Measurements from ENCODE around the gene HSD17B2. TPM values are rescaled to one million over a fixed set of nuclear protein-coding genes. Genes with fewer than 3 reads are reported as not detected.

The HSD17B2 gene
- total RNA-seq, 2 donors from 2014 or later, result not detected

- Mint-ChIP-seq H3K36me3 (ENCODE audit: low read depth) (no peaks in the 10 kb centered on the region), H3K4me3 (no peak overlapping the region), H3K27ac (no peak overlapping the region), H3K4me1 (no peaks in the 10 kb centered on the region), H3K27me3 (ENCODE audit: insufficient read depth) (no peaks in the 10 kb centered on the region), H3K9me3 (no peaks in the 10 kb centered on the region)
- no peaks in the 10 kb centered on the region for H3K4me1 ChIP-seq (ENCODE audit: control insufficient read depth, insufficient read depth, low read length)
- TF ChIP-seq, protein P1, sequence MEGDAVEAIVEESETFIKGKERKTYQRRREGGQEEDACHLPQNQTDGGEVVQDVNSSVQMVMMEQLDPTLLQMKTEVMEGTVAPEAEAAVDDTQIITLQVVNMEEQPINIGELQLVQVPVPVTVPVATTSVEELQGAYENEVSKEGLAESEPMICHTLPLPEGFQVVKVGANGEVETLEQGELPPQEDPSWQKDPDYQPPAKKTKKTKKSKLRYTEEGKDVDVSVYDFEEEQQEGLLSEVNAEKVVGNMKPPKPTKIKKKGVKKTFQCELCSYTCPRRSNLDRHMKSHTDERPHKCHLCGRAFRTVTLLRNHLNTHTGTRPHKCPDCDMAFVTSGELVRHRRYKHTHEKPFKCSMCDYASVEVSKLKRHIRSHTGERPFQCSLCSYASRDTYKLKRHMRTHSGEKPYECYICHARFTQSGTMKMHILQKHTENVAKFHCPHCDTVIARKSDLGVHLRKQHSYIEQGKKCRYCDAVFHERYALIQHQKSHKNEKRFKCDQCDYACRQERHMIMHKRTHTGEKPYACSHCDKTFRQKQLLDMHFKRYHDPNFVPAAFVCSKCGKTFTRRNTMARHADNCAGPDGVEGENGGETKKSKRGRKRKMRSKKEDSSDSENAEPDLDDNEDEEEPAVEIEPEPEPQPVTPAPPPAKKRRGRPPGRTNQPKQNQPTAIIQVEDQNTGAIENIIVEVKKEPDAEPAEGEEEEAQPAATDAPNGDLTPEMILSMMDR (conservative IDR thresholded peaks at IDR 0.05), result no peak
- H3K9ac ChIP-seq (ENCODE audit: extremely low read depth, low read length, poor library complexity, severe bottlenecking), result no peak overlapping the region
- no peaks in the 10 kb centered on the region for H3K36me3 ChIP-seq (ENCODE audit: control insufficient read depth, insufficient read depth, low read length)
- H3K27ac ChIP-seq (ENCODE audit: low read depth, low read length), result no peak overlapping the region
- H3K9me3 ChIP-seq (ENCODE audit: control insufficient read depth, low read length), result no peaks in the 10 kb centered on the region
- H3K4me3 ChIP-seq (ENCODE audit: low read length), result no peak overlapping the region
- 50 to 83% methylated on average over 1 of the region's 1 CpG for WGBS, 2 experiments (ENCODE audit: insufficient coverage in 1 of 2, insufficient read length in 1 of 2)
- no peaks in the 10 kb centered on the region for H3K27me3 ChIP-seq (ENCODE audit: control insufficient read depth, insufficient read depth, low read length, poor library complexity, severe bottlenecking)
- DNase-seq, result no peak
Observed at GRCh38 chr16:82116535-82116934, 81.5 kb downstream of the HSD17B2 start.

DNA sequence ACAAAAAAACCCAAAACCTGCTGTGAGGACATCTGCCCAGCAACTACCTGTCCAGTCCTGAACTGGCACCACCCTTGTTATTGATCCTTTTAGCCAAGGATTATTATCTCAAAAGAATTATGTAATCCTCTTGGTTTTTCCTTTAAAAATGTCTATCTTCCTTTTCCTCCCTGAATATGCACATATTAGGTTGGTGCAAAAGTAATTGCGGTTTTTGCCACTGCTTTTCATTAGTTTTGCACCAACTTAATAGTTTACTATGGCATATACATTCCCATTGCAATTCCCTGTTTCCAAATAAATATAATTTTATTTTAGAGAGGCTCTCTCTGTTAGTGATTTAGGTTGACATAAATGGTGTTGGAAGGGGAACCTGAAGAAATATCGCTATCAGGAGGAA, 83.7 kb downstream of the HSD17B2 start:
- H3K4me1 ChIP-seq (ENCODE audit: control insufficient read depth, insufficient read depth, low read length), result no peaks in the 10 kb centered on the region
- no peak for DNase-seq
- Mint-ChIP-seq H3K9me3 (no peaks in the 10 kb centered on the region), H3K4me3 (no peak overlapping the region), H3K27ac (no peak overlapping the region), H3K36me3 (ENCODE audit: low read depth) (no peaks in the 10 kb centered on the region), H3K27me3 (ENCODE audit: insufficient read depth) (no peaks in the 10 kb centered on the region), H3K4me1 (no peaks in the 10 kb centered on the region)
- no peaks in the 10 kb centered on the region for H3K9me3 ChIP-seq (ENCODE audit: control insufficient read depth, low read length)
- H3K27ac ChIP-seq (ENCODE audit: low read depth, low read length), result no peak overlapping the region
- H3K4me3 ChIP-seq (ENCODE audit: low read length), result no peak overlapping the region
- no peak overlapping the region for H3K9ac ChIP-seq (ENCODE audit: extremely low read depth, low read length, poor library complexity, severe bottlenecking)
- TF ChIP-seq, protein P1 (conservative IDR thresholded peaks at IDR 0.05), result no peak
- 97 to 100% methylated on average over 1 to 2 of the region's 2 CpGs for WGBS, 2 experiments (ENCODE audit: insufficient coverage in 1 of 2, insufficient read length in 1 of 2)
- no peaks in the 10 kb centered on the region for H3K27me3 ChIP-seq (ENCODE audit: control insufficient read depth, insufficient read depth, low read length, poor library complexity, severe bottlenecking)
- H3K36me3 ChIP-seq (ENCODE audit: control insufficient read depth, insufficient read depth, low read length), result no peaks in the 10 kb centered on the region

GRCh38 chr16:82119405-82119804, 84.4 kb downstream of the HSD17B2 start:
- Histone ChIP-seq H3K4me1 (ENCODE audit: control insufficient read depth, insufficient read depth, low read length) (no peaks in the 10 kb centered on the region), H3K27me3 (ENCODE audit: control insufficient read depth, insufficient read depth, low read length, poor library complexity, severe bottlenecking) (no peaks in the 10 kb centered on the region), H3K4me3 (ENCODE audit: low read length) (no peak overlapping the region), H3K9me3 (ENCODE audit: control insufficient read depth, low read length) (no peaks in the 10 kb centered on the region), H3K36me3 (ENCODE audit: control insufficient read depth, insufficient read depth, low read length) (no peaks in the 10 kb centered on the region), H3K9ac (ENCODE audit: extremely low read depth, low read length, poor library complexity, severe bottlenecking) (no peak overlapping the region), H3K27ac (ENCODE audit: low read depth, low read length) (no peak overlapping the region)
- 65 to 75% methylated on average over 4 of the region's 4 CpGs for WGBS, 2 experiments (ENCODE audit: insufficient coverage in 1 of 2, insufficient read length in 1 of 2)
- H3K9me3 Mint-ChIP-seq, result no peaks in the 10 kb centered on the region
- H3K36me3 Mint-ChIP-seq (ENCODE audit: low read depth), result no peaks in the 10 kb centered on the region
- H3K4me3 Mint-ChIP-seq, result no peak overlapping the region
- no peaks in the 10 kb centered on the region for H3K4me1 Mint-ChIP-seq
- DNase-seq, result no peak
- TF ChIP-seq, protein P1 (conservative IDR thresholded peaks at IDR 0.05), result no peak
- H3K27ac Mint-ChIP-seq, result no peak overlapping the region
- H3K27me3 Mint-ChIP-seq (ENCODE audit: insufficient read depth), result no peaks in the 10 kb centered on the region

Data from endodermal cell (in vitro differentiated cells).